Measurements from ENCODE around the gene LASP1. TPM values are rescaled to one million over a fixed set of nuclear protein-coding genes. Genes with fewer than 3 reads are reported as not detected.
"Not testable (repeated sequence)": the region's sequence is repeated elsewhere in the genome, so short reads cannot be mapped to it uniquely, and the experiment has no call there.

The LASP1 gene
- total RNA-seq, 4 donors from 2014 or later, result 69.3 to 77.5 (median 71.1) TPM

DNA sequence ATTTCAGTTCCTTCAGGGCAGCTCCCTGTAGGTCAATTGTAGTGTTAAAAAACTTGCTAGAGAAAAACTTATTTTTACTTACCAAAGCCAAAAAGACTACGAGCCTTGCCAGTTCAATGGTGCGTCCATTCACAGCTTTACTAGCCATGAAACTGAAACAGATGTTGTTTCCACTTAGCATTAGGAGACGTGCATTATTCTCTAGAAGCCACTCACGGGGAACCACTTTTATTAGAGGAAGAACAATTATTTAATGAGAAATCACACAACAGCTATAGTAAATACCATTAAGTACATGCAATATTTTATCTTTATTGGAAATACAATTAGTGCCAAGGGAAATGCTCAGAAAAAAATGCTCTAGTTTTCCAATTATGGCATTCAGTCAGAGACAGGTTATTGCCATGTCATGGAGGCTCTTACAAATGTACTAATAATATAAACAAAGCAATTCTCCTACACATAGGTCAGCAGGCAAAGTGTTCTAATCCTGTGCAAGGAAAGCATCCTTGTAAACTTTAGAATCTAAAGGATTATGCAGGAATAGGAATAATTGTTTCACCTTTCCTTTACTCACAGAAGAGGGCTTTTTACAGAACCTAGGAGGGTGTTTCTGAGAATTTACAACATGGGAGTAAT lies 73.0 kb downstream of the LASP1 start:
- Histone ChIP-seq H3K36me3 (no peaks in the 10 kb centered on the region), H3K27ac (no peak overlapping the region), H3K4me1 (no peaks in the 10 kb centered on the region), H3K4me3 (replicated peaks in 1 of 3) (no peak overlapping the region), H3K9me3 (no peaks in the 10 kb centered on the region), H3K27me3 (no peaks in the 10 kb centered on the region)
- 36 to 43% methylated on average over 4 of the region's 4 CpGs for WGBS, 2 donors
- TF ChIP-seq, protein P1, sequence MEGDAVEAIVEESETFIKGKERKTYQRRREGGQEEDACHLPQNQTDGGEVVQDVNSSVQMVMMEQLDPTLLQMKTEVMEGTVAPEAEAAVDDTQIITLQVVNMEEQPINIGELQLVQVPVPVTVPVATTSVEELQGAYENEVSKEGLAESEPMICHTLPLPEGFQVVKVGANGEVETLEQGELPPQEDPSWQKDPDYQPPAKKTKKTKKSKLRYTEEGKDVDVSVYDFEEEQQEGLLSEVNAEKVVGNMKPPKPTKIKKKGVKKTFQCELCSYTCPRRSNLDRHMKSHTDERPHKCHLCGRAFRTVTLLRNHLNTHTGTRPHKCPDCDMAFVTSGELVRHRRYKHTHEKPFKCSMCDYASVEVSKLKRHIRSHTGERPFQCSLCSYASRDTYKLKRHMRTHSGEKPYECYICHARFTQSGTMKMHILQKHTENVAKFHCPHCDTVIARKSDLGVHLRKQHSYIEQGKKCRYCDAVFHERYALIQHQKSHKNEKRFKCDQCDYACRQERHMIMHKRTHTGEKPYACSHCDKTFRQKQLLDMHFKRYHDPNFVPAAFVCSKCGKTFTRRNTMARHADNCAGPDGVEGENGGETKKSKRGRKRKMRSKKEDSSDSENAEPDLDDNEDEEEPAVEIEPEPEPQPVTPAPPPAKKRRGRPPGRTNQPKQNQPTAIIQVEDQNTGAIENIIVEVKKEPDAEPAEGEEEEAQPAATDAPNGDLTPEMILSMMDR (IDR thresholded peaks at IDR 0.05), result no peak
- TF ChIP-seq POLR2A (IDR thresholded peaks at IDR 0.05), result no peak
- intact Hi-C loops (cut with DNase I), result no loop called here
- DNase-seq, result no peak

DNA sequence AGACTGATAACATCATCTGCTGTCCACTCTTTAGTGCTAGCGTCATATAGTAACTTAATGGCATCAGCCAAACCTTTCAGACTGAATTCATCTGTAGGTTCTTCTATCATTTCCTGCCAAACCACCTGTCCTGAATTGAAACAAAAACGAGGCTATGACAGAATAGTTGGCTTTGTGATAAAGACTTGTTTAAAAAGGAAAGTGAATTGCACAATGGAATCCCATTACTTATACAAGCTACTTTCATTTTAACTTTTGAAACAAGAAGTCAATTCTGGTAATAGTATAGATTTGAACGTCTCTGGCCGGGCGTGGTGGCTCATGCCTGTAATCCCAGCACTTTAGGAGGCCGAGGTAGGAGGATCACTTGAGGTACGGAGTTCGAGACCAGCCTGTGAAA lies 73.7 kb downstream of the LASP1 start:
- intact Hi-C loops (cut with DNase I), result no loop called here
- WGBS, 2 donors, result 67 to 72% methylated on average over 8 of the region's 8 CpGs
- Histone ChIP-seq H3K4me1 (no peaks in the 10 kb centered on the region), H3K4me3 (replicated peaks in 1 of 3) (no peak overlapping the region), H3K27ac (no peak overlapping the region), H3K9me3 (no peaks in the 10 kb centered on the region), H3K27me3 (no peaks in the 10 kb centered on the region), H3K36me3 (no peaks in the 10 kb centered on the region)
- no peak for TF ChIP-seq POLR2A (IDR thresholded peaks at IDR 0.05)
- TF ChIP-seq, protein P1 (IDR thresholded peaks at IDR 0.05), result no peak
- DNase-seq, result no peak

DNA sequence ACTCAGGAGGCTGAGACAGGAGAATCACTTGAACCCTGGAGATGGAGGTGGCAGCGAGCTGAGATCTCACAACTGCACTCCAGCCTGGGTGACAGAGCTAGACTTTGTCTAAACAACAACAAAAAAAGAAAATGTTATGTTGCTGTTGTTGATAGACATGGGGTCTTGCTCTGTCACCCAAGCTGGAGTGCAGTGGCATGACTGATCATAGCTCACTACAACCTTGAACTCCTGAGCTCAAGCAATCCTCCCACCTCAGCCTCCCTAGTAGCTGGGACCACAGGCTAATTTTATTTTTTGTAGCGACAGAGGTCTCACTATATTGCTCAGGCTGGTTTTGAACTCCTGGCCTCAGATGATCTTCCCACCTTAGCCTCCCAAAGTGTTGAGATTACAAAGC lies 77.3 kb downstream of the LASP1 start:
- DNase-seq, result no peak
- TF ChIP-seq, protein P1 (IDR thresholded peaks at IDR 0.05), result no peak
- TF ChIP-seq POLR2A (IDR thresholded peaks at IDR 0.05), result no peak
- no peaks in the 10 kb centered on the region for H3K27me3 ChIP-seq
- no peak overlapping the region for H3K27ac ChIP-seq
- intact Hi-C loops (cut with DNase I), result no loop called here
- H3K9me3 ChIP-seq, result no peaks in the 10 kb centered on the region
- WGBS, 2 donors, result 83 to 86% methylated on average over 2 of the region's 2 CpGs
- H3K36me3 ChIP-seq, result no peaks in the 10 kb centered on the region
- H3K4me3 ChIP-seq (replicated peaks in 1 of 3), result no peak overlapping the region
- no peaks in the 10 kb centered on the region for H3K4me1 ChIP-seq

DNA sequence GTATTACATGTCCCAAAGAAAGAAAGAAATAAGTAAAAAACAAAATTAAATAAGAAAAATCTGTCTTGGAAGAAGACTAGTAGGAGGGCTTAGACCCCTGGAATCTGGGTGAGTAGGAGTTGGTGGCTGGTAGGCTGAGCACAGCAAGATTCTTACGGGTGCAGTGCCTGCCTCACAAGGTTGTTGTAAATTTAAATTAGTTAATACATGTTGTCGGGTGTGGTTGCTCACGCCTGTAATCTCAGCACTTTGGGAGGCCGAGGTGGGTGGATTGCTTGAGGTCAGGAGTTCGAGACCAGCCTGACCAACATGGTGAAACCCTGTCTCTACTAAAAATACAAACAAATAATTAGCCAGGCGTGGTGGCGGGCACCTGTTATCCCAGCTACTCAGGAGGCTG lies 83.9 kb downstream of the LASP1 start:
- H3K36me3 ChIP-seq; H3K9me3 ChIP-seq; H3K4me1 ChIP-seq; H3K27ac ChIP-seq; intact Hi-C loops (cut with DNase I); H3K27me3 ChIP-seq; DNase-seq; H3K4me3 ChIP-seq (replicated peaks in 1 of 3): not testable (repeated sequence)
- 92% methylated on average over 7 of the region's 7 CpGs for WGBS, 2 donors

DNA sequence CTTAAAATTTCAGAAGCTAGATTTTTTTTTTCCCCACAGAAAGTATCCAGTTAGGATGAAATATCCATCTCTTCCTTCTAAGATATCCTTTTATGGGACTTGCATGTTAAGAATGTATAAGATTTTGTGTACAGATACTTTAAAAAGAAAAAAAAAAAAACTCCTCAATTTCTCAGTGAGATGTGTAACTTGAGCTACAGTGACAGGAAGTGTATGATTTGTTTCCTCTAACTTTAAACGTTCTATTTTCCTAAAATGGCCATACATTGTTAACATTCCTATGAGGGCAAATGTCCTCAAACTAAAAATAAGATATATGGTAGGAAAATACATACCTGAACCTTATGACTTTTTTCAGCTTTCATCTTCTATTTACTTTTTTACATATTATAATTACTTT lies 88.5 kb downstream of the LASP1 start:
- TF ChIP-seq, protein P1 (IDR thresholded peaks at IDR 0.05), result no peak
- TF ChIP-seq POLR2A (IDR thresholded peaks at IDR 0.05), result no peak
- no peak overlapping the region for H3K27ac ChIP-seq
- DNase-seq, result no peak
- H3K9me3 ChIP-seq, result no peaks in the 10 kb centered on the region
- H3K4me3 ChIP-seq (replicated peaks in 1 of 3), result no peak overlapping the region
- WGBS, 2 donors, result 6 to 13% methylated on average over 1 of the region's 1 CpG
- H3K4me1 ChIP-seq, result no peaks in the 10 kb centered on the region
- intact Hi-C loops (cut with DNase I), result no loop called here
- H3K36me3 ChIP-seq, result no peaks in the 10 kb centered on the region
- H3K27me3 ChIP-seq, result no peaks in the 10 kb centered on the region

DNA sequence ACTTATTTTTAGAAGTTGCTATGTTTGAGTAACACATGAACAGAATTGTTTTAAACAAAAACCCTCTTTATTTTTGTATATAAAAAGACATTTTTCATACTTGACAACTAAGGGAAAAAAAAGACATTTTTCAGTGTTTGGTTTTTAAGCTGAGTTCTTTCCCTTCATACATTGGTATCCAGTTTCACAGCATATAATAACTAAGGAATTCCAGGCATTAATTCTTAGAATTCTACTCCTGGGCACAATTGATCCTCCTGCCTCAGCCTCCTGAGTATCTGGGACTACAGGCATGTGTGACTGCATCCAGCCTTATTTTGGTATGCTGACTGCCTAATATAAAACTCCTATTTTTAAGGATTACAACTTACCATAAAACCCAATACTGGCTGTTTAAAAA lies 88.9 kb downstream of the LASP1 start:
- DNase-seq, result no peak
- TF ChIP-seq POLR2A (IDR thresholded peaks at IDR 0.05), result no peak
- TF ChIP-seq, protein P1 (IDR thresholded peaks at IDR 0.05), result no peak
- intact Hi-C loops (cut with DNase I), result no loop called here
- no peak overlapping the region for H3K4me3 ChIP-seq (replicated peaks in 1 of 3)
- no peaks in the 10 kb centered on the region for H3K27me3 ChIP-seq
- no peaks in the 10 kb centered on the region for H3K4me1 ChIP-seq
- no peak overlapping the region for H3K27ac ChIP-seq
- H3K9me3 ChIP-seq, result no peaks in the 10 kb centered on the region
- no peaks in the 10 kb centered on the region for H3K36me3 ChIP-seq

All from thyroid gland (tissue), 4 donors.